K562 (cell line): ENCODE results near the gene TXNRD1.

ENCODE experiments used
- JUNB ChIP-seq: fragments of 450-650 bp; formaldehyde crosslinking; conservative IDR thresholded peaks from 2 replicates; pipeline ENCODE4 v1.4.0; 2020; ENCODE audit warnings: mild to moderate bottlenecking
- KLF13 ChIP-seq: fragments of 450-650 bp; IDR thresholded peaks from 2 replicates; pipeline ENCODE4 v1.6.1; 2016; ENCODE audit warnings: missing genetic modification characterization, low read depth, mild to moderate bottlenecking, missing compliant biosample characterization, moderate library complexity, borderline replicate concordance
- SNAPC5 ChIP-seq: fragments of 250-450 bp; sonication (Bioruptor Pico); IDR thresholded peaks from 2 replicates; pipeline ENCODE4 v1.8.0; 2021; ENCODE audit warnings: moderate library complexity, mild to moderate bottlenecking, inconsistent platforms
- TCF7L2 ChIP-seq: fragments of 150-350 bp; IDR thresholded peaks from 2 replicates; pipeline ENCODE4 v1.6.1; 2016; ENCODE audit warnings: low read depth, mild to moderate bottlenecking, low read length, moderate library complexity
- XRCC5 ChIP-seq: fragments of 200-400 bp; formaldehyde crosslinking; IDR thresholded peaks from 2 replicates; pipeline ENCODE4 v1.6.1; 2017; ENCODE audit warnings: low read depth, mild to moderate bottlenecking, low read length
- ZFX ChIP-seq: sonication (generic); formaldehyde crosslinking; IDR thresholded peaks from 2 replicates; pipeline ENCODE4 v1.8.0; 2022; ENCODE audit warnings: mild to moderate bottlenecking, missing genetic modification reagents, moderate library complexity
- ZNF384 ChIP-seq: IDR thresholded peaks from 2 replicates; pipeline ENCODE4 v1.6.1; 2012; ENCODE audit warnings: low read depth, low read length, improper control_type of control experiment

GRCh38 chr12:104356231-104357115, 140.9 kb downstream of the TXNRD1 start:
- TF ChIP-seq KLF13 (tag) (no peak), SNAPC5 (CRISPR knock-in tag) (no peak), TCF7L2 (no peak), XRCC5 (no peak), JUNB (no peak), ZFX (CRISPR knock-in tag) (no peak), ZNF384 (no peak)
